HG03378 (cell line): ENCODE data around the gene EXOC3L4.
"Not testable (repeated sequence)": the region's sequence is repeated elsewhere in the genome, so short reads cannot be mapped to it uniquely, and the experiment has no call there.

Source experiments
- ATAC-seq: cut with Tn5 transposase; IDR thresholded peaks from one replicate; pipeline ENCODE4 v1.9.1; 2021; ENCODE audit warnings: mild to moderate bottlenecking, moderate library complexity; ENCODE audit not compliant: unreplicated experiment

The EXOC3L4 gene

GRCh38 chr14:103142026-103142425, 47.5 kb downstream of the EXOC3L4 start:
- ATAC-seq: no peak

GRCh38 chr14:103142721-103143302, 48.3 kb downstream of the EXOC3L4 start:
- ATAC-seq: no peak

GRCh38 chr14:103143506-103143905, 49.0 kb downstream of the EXOC3L4 start:
- ATAC-seq: no peak

GRCh38 chr14:103144085-103144484, 49.6 kb downstream of the EXOC3L4 start:
- no peak for ATAC-seq

GRCh38 chr14:103146141-103146709, 51.7 kb downstream of the EXOC3L4 start:
- no peak for ATAC-seq

- ATAC-seq: no peak
Observed at GRCh38 chr14:103149351-103150237, 55.1 kb downstream of the EXOC3L4 start.

- no peak for ATAC-seq
Observed at GRCh38 chr14:103151270-103151945, 56.9 kb downstream of the EXOC3L4 start.

GRCh38 chr14:103155010-103155409, 60.5 kb downstream of the EXOC3L4 start:
- ATAC-seq: no peak

GRCh38 chr14:103155416-103155815, 60.9 kb downstream of the EXOC3L4 start:
- ATAC-seq: not testable (repeated sequence)

GRCh38 chr14:103155826-103156394, 61.4 kb downstream of the EXOC3L4 start:
- ATAC-seq: no peak

GRCh38 chr14:103156651-103157378, 62.3 kb downstream of the EXOC3L4 start:
- no peak for ATAC-seq

- no peak for ATAC-seq
Observed at GRCh38 chr14:103157969-103158368, 63.4 kb downstream of the EXOC3L4 start.

- ATAC-seq: no peak
Observed at GRCh38 chr14:103158688-103159087, 64.2 kb downstream of the EXOC3L4 start.
